Stimulated activated naive CD4-positive, alpha-beta T cell (primary cell): ENCODE results near the gene BAD.
"Not testable (repeated sequence)": the region's sequence is repeated elsewhere in the genome, so short reads cannot be mapped to it uniquely, and the experiment has no call there.

Experiments used
- DNase-seq, 6 experiments: peaks; one replicate each; lab custom pipeline; 2025; lab: John Stamatoyannopoulos, UW

The BAD gene

GRCh38 chr11:64256300-64256699, 28.2 kb downstream of the BAD start:
- DNase-seq: no peak

- DNase-seq: no peak
These were observed 29.0 kb downstream of the BAD start for GRCh38 chr11:64255135-64256128.

GRCh38 chr11:64254326-64254725, 30.1 kb downstream of the BAD start:
- no peak for DNase-seq

GRCh38 chr11:64253481-64253880, 31.0 kb downstream of the BAD start:
- no peak for DNase-seq

- DNase-seq: no peak
These were observed 31.4 kb downstream of the BAD start for GRCh38 chr11:64253043-64253442.

GRCh38 chr11:64252003-64252872, 32.2 kb downstream of the BAD start:
- no peak for DNase-seq

GRCh38 chr11:64251753-64252002, 32.8 kb downstream of the BAD start:
- no peak for DNase-seq

- DNase-seq: peak; percentile 19 to 74 (median 51)
These were observed 33.3 kb downstream of the BAD start, which contains the start of gene PLCB3 for GRCh38 chr11:64251016-64251752. PLCB3 (plus strand) TSS chr11:64251530; CDS start chr11:64251650, 120 bp downstream.

- DNase-seq: no peak
These were observed 34.0 kb downstream of the BAD start for GRCh38 chr11:64250415-64251015.

GRCh38 chr11:64249563-64250414, 34.7 kb downstream of the BAD start:
- DNase-seq: no peak

GRCh38 chr11:64249038-64249437, 35.4 kb downstream of the BAD start:
- no peak for DNase-seq

- DNase-seq: no peak
These were observed 35.9 kb downstream of the BAD start for GRCh38 chr11:64248578-64248977.

GRCh38 chr11:64247729-64248531, 36.5 kb downstream of the BAD start:
- DNase-seq: no peak

- peak; percentile 48 to 75 (median 63) for DNase-seq
These were observed 37.4 kb downstream of the BAD start, which contains the start of gene PPP1R14B for GRCh38 chr11:64246871-64247728. PPP1R14B (minus strand) TSS chr11:64246943; CDS start chr11:64246673, 270 bp downstream.

- not testable (repeated sequence) for DNase-seq
These were observed 37.9 kb downstream of the BAD start for GRCh38 chr11:64246621-64246870.

GRCh38 chr11:64245797-64246620, 38.5 kb downstream of the BAD start:
- DNase-seq: peak in 3 of 6 experiments; percentile 35 to 58 (median 37)

GRCh38 chr11:64245401-64245796, 39.1 kb downstream of the BAD start:
- peak in 2 of 6 experiments; percentile 23 to 41 for DNase-seq

GRCh38 chr11:64244966-64245365, 39.5 kb downstream of the BAD start:
- DNase-seq: no peak
